ENCODE data around the gene MROH8. TPM values are rescaled to one million over a fixed set of nuclear protein-coding genes. Genes with fewer than 3 reads are reported as not detected.
A peak's percentile ranks its signal among the peaks of the same experiment; 100 is the strongest.

Gene MROH8
- total and polyA plus RNA-seq, 2 of the 13 experiments (the other 11 are each of a cell fraction or from before 2014, with no cell fraction given), result 2.6 to 5.5 TPM

DNA sequence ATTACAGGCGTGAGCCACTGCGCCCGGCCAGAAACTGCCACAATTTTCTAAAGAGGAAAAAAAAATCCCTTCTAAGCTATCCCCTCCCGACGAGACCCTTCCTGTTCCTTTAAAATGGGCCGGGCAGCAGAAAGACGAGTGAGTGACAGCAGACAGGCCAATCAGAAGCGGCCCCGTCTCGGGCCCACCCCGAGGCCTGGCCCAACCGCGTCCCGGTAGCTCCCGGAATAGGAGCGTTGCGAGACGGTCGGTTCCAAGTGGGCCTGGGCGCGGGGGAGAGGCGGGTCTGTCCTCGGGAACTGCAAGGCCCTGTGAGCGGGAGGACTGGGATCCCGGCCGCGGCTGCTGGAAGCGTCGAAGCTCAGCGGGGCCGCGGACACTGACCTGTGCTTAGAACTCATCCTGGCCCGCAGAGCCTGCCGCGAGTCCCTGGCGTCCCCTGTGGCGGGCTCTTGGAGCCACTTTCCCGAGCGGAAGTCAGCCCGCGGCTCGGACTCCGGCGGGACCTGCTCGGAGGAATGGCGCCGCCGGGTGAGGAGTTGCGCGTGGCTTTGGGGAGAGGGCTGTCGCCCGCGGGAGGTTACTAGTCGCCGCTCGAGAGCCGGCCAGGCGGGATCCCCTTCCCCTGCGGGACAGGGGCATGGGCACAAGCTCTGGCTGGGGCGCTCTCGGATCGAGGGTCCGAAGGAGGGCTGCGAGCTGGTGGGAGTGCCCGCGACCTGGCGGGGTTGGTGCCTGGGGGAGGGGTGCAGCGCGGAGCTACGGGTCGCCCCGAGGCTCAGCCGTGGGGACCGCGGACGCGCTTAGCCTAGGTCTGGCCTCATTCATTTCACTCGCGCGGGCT, at the start of gene MROH8, which contains the start of gene RPN2 (continued):
- TF ChIP-seq ZBTB21 (CRISPR knock-in tag; IDR thresholded peaks at IDR 0.05) (peak; percentile 51; the same call in 1 of the 2 replicates), MAF1 (CRISPR knock-in tag; IDR thresholded peaks at IDR 0.05; ENCODE audit: borderline replicate concordance) (no peak), NPAS2 (CRISPR knock-in tag; IDR thresholded peaks at IDR 0.05; ENCODE audit: borderline replicate concordance) (no peak; the same call in 1 of the 2 replicates), KLF11 (CRISPR knock-in tag; IDR thresholded peaks at IDR 0.05) (0 out of 2 replicates have a peak, but pooled peaks have one; percentile 37), ZSCAN20 (CRISPR knock-in tag; IDR thresholded peaks at IDR 0.05; ENCODE audit: borderline replicate concordance) (peak; percentile 92), POLR2AphosphoS5 (IDR thresholded peaks at IDR 0.05; ENCODE audit: low read depth, low read length) (peak; percentile 79), ZSCAN25 (CRISPR knock-in tag; IDR thresholded peaks at IDR 0.05) (peak; percentile 65), ZNF792 (CRISPR knock-in tag; IDR thresholded peaks at IDR 0.05) (peak; percentile 81), AGO1 (IDR thresholded peaks at IDR 0.05; ENCODE audit: low read depth, low read length, poor library complexity, severe bottlenecking) (peak; percentile 83), ZNF12 (CRISPR knock-in tag; IDR thresholded peaks at IDR 0.05) (no peak; the same call in 1 of the 2 replicates), CHD2 (IDR thresholded peaks at IDR 0.05; ENCODE audit: low read depth, low read length) (peak; percentile 51), MTF1 (CRISPR knock-in tag; IDR thresholded peaks at IDR 0.05) (peak; percentile 50; the same call in 1 of the 2 replicates), SMC3 (IDR thresholded peaks at IDR 0.05; ENCODE audit: low read length) (no peak), HIVEP1 (CRISPR knock-in tag; IDR thresholded peaks at IDR 0.05) (peak; percentile 83), ZNF256 (CRISPR knock-in tag; conservative IDR thresholded peaks at IDR 0.05) (peak; percentile 87; the same call in 1 of the 2 replicates)
- TF ChIP-seq, protein P1, sequence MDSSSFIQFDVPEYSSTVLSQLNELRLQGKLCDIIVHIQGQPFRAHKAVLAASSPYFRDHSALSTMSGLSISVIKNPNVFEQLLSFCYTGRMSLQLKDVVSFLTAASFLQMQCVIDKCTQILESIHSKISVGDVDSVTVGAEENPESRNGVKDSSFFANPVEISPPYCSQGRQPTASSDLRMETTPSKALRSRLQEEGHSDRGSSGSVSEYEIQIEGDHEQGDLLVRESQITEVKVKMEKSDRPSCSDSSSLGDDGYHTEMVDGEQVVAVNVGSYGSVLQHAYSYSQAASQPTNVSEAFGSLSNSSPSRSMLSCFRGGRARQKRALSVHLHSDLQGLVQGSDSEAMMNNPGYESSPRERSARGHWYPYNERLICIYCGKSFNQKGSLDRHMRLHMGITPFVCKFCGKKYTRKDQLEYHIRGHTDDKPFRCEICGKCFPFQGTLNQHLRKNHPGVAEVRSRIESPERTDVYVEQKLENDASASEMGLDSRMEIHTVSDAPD (CRISPR knock-in tag; IDR thresholded peaks at IDR 0.05), result peak; percentile 76; the same call in 1 of the 2 replicates
- TF ChIP-seq, protein P2, sequence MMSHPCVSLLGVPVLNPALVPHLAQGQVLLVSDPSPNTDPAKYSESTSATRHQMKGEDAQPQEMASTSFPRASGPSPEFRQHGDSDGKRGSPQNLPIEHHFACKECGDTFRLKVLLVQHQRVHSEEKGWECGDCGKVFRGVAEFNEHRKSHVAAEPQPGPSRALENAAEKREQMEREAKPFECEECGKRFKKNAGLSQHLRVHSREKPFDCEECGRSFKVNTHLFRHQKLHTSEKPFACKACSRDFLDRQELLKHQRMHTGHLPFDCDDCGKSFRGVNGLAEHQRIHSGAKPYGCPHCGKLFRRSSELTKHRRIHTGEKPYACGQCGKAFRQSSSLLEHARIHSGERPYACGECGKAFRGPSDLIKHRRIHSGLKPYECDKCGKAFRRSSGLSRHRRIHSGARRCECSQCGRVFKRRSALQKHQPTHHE (CRISPR knock-in tag; IDR thresholded peaks at IDR 0.05; ENCODE audit: borderline replicate concordance), result peak; percentile 71
- TF ChIP-seq, protein P3, sequence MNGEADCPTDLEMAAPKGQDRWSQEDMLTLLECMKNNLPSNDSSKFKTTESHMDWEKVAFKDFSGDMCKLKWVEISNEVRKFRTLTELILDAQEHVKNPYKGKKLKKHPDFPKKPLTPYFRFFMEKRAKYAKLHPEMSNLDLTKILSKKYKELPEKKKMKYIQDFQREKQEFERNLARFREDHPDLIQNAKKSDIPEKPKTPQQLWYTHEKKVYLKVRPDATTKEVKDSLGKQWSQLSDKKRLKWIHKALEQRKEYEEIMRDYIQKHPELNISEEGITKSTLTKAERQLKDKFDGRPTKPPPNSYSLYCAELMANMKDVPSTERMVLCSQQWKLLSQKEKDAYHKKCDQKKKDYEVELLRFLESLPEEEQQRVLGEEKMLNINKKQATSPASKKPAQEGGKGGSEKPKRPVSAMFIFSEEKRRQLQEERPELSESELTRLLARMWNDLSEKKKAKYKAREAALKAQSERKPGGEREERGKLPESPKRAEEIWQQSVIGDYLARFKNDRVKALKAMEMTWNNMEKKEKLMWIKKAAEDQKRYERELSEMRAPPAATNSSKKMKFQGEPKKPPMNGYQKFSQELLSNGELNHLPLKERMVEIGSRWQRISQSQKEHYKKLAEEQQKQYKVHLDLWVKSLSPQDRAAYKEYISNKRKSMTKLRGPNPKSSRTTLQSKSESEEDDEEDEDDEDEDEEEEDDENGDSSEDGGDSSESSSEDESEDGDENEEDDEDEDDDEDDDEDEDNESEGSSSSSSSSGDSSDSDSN (CRISPR knock-in tag; IDR thresholded peaks at IDR 0.05), result no peak; the same call in none of the 2 replicates
- TF ChIP-seq, protein P4, sequence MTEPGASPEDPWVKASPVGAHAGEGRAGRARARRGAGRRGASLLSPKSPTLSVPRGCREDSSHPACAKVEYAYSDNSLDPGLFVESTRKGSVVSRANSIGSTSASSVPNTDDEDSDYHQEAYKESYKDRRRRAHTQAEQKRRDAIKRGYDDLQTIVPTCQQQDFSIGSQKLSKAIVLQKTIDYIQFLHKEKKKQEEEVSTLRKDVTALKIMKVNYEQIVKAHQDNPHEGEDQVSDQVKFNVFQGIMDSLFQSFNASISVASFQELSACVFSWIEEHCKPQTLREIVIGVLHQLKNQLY (CRISPR knock-in tag; IDR thresholded peaks at IDR 0.05), result no peak; the same call in 1 of the 2 replicates
- TF ChIP-seq, protein P5, sequence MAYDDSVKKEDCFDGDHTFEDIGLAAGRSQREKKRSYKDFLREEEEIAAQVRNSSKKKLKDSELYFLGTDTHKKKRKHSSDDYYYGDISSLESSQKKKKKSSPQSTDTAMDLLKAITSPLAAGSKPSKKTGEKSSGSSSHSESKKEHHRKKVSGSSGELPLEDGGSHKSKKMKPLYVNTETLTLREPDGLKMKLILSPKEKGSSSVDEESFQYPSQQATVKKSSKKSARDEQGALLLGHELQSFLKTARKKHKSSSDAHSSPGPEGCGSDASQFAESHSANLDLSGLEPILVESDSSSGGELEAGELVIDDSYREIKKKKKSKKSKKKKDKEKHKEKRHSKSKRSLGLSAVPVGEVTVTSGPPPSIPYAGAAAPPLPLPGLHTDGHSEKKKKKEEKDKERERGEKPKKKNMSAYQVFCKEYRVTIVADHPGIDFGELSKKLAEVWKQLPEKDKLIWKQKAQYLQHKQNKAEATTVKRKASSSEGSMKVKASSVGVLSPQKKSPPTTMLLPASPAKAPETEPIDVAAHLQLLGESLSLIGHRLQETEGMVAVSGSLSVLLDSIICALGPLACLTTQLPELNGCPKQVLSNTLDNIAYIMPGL (CRISPR knock-in tag; IDR thresholded peaks at IDR 0.05; ENCODE audit: borderline replicate concordance in 1 of 2, low read depth in 1 of 2), result peak; percentile 86 to 94; a peak in 3 of 4 replicates

Data from HepG2 (cell line).